ENCODE measurements around the gene B4GALNT3.

The B4GALNT3 gene

GRCh38 chr12:612886-613285 lies 153.1 kb downstream of the B4GALNT3 start:
- no peak overlapping the region for H3K9ac ChIP-seq (ENCODE audit: low read length)
- H3K9me2 ChIP-seq (ENCODE audit: low read depth, low read length): no peaks in the 10 kb centered on the region
- no peaks in the 10 kb centered on the region for H4K20me1 ChIP-seq (ENCODE audit: insufficient read depth, low read length)
- no peaks in the 10 kb centered on the region for H3K27me3 ChIP-seq (ENCODE audit: insufficient read depth, low read length)
- no peaks in the 10 kb centered on the region for H3F3A ChIP-seq (ENCODE audit: insufficient read depth, low read length)
- peaks cover 32% of the 10 kb centered on the region for H3K4me1 ChIP-seq (ENCODE audit: insufficient read depth, low read length, severe bottlenecking)
- H3K79me2 ChIP-seq (ENCODE audit: insufficient read depth, low read length): no peaks in the 10 kb centered on the region
- no peak overlapping the region for H3K27ac ChIP-seq (ENCODE audit: low read depth, low read length, poor library complexity, severe bottlenecking)
- H3K36me3 ChIP-seq (ENCODE audit: insufficient read depth, low read length): peaks cover 20% of the 10 kb centered on the region
- H3K9me3 ChIP-seq (ENCODE audit: low read length): no peaks in the 10 kb centered on the region
- H3K4me2 ChIP-seq (ENCODE audit: low read length): no peak overlapping the region
- no peak for TF ChIP-seq EZH2 (IDR thresholded peaks at IDR 0.05; ENCODE audit: borderline replicate concordance, low read length)
- no peak for TF ChIP-seq CTCF (IDR thresholded peaks at IDR 0.05; ENCODE audit: low read length)
- H2AFZ ChIP-seq (ENCODE audit: low read length): no peak overlapping the region
- no peak overlapping the region for H3K4me3 ChIP-seq (ENCODE audit: low read depth, low read length, poor library complexity, severe bottlenecking)

Data from OCI-LY1 (cell line).